Neuronal stem cell (in vitro differentiated cells): ENCODE results near the gene CDH13.

Source experiments
- DNase-seq: peaks from one replicate; pipeline ENCODE4 v3.0.0-alpha.2; 2013; ENCODE audit warnings: low spot score
- H2AFZ ChIP-seq: one replicate; pipeline ENCODE4 v1.6.1; 2013; ENCODE audit warnings: mild to moderate bottlenecking, low read length, inconsistent platforms
- H2AK5ac ChIP-seq: 2 replicates; pipeline ENCODE4 v1.6.1; 2013; ENCODE audit warnings: low read depth, mild to moderate bottlenecking, inconsistent platforms, low read length, moderate library complexity, mixed read lengths
- H2BK120ac ChIP-seq: 2 replicates; pipeline ENCODE4 v1.6.1; 2013; ENCODE audit warnings: low read depth, mild to moderate bottlenecking, inconsistent platforms, low read length, moderate library complexity, mixed read lengths
- H2BK12ac ChIP-seq: one replicate; pipeline ENCODE4 v1.6.1; 2013; ENCODE audit warnings: low read length, inconsistent platforms
- H2BK15ac ChIP-seq: 2 replicates; pipeline ENCODE4 v1.6.1; 2013; ENCODE audit warnings: mild to moderate bottlenecking, low read length, inconsistent platforms, mixed read lengths
- H2BK5ac ChIP-seq: one replicate; pipeline ENCODE4 v1.6.1; 2013; ENCODE audit warnings: inconsistent platforms, mild to moderate bottlenecking, low read length, moderate library complexity
- H3K14ac ChIP-seq: one replicate; pipeline ENCODE4 v1.6.1; 2013; ENCODE audit warnings: low read length, inconsistent platforms
- H3K18ac ChIP-seq: 2 replicates; pipeline ENCODE4 v1.6.1; 2013; ENCODE audit warnings: low read length, inconsistent platforms
- H3K23ac ChIP-seq: 2 replicates; pipeline ENCODE4 v1.6.1; 2013; ENCODE audit warnings: low read depth, mild to moderate bottlenecking, mixed read lengths, low read length, inconsistent platforms; ENCODE audit not compliant: poor library complexity
- H3K27ac ChIP-seq: replicated peaks from 3 replicates; pipeline ENCODE4 v1.5.1; 2013; ENCODE audit warnings: low read length, inconsistent platforms
- H3K27me3 ChIP-seq, 3 experiments: 2 replicates each; pipeline ENCODE4 v1.6.1; 2013; ENCODE audit warnings: low read length in 3 of 3, mild to moderate bottlenecking in 2 of 3, inconsistent platforms in 1 of 3, low read depth in 1 of 3, mixed read lengths in 1 of 3, moderate library complexity in 1 of 3; ENCODE audit not compliant: control insufficient read depth in 3 of 3, insufficient read depth in 3 of 3
- H3K36me3 ChIP-seq, 2 donors: replicated peaks in 1 of 2; 2 replicates each; pipeline ENCODE4 v1.6.1; 2013; ENCODE audit warnings: low read length in 2 of 2; ENCODE audit not compliant: control insufficient read depth in 2 of 2, insufficient read depth in 2 of 2
- H3K4ac ChIP-seq: 2 replicates; pipeline ENCODE4 v1.6.1; 2013; ENCODE audit warnings: inconsistent platforms, mild to moderate bottlenecking, low read length, moderate library complexity
- H3K4me1 ChIP-seq, 2 donors: 1 replicate in 1 of 2; 2 replicates in 1 of 2; pipeline ENCODE4 v1.6.1; 2013; ENCODE audit warnings: low read length in 2 of 2, low read depth in 1 of 2; ENCODE audit not compliant: control insufficient read depth in 2 of 2, insufficient read depth in 1 of 2
- H3K4me2 ChIP-seq: one replicate; pipeline ENCODE4 v1.6.1; 2013; ENCODE audit warnings: mild to moderate bottlenecking, low read length, inconsistent platforms; ENCODE audit not compliant: insufficient read depth, poor library complexity, severe bottlenecking
- H3K4me3 ChIP-seq, 2 donors: 2 replicates each; pipeline ENCODE4 v1.5.1; 2013; ENCODE audit warnings: low read length in 2 of 2, mild to moderate bottlenecking in 2 of 2, inconsistent platforms in 1 of 2, moderate library complexity in 1 of 2
- H3K79me1 ChIP-seq: one replicate; pipeline ENCODE4 v1.6.1; 2013; ENCODE audit warnings: low read depth, mild to moderate bottlenecking, inconsistent platforms, low read length, moderate library complexity
- H3K9ac ChIP-seq: one replicate; pipeline ENCODE4 v1.6.1; 2013; ENCODE audit warnings: mild to moderate bottlenecking, low read depth, low read length, inconsistent platforms; ENCODE audit not compliant: poor library complexity
- H3K9me3 ChIP-seq, 2 donors: replicated peaks in 1 of 2; 2 replicates each; pipeline versions ENCODE3 to v1.6.1; 2013; ENCODE audit warnings: low read length in 2 of 2, mild to moderate bottlenecking in 2 of 2, inconsistent platforms in 1 of 2, low read depth in 1 of 2, mixed read lengths in 1 of 2, moderate library complexity in 1 of 2; ENCODE audit not compliant: control insufficient read depth in 2 of 2, insufficient read depth in 1 of 2
- H4K8ac ChIP-seq: one replicate; pipeline ENCODE4 v1.6.1; 2013; ENCODE audit warnings: low read depth, mild to moderate bottlenecking, inconsistent platforms, low read length, moderate library complexity
- H4K91ac ChIP-seq: one replicate; pipeline ENCODE4 v1.6.1; 2013; ENCODE audit warnings: low read length, low read depth, mild to moderate bottlenecking, inconsistent platforms; ENCODE audit not compliant: poor library complexity
- WGBS, 2 donors: extraction: QIAGEN DNeasy Blood & Tissue Kit; methylation state at CpG; one replicate each; pipeline ENCODE4 v1.1.7; 2013; ENCODE audit warnings: missing lambda C conversion rate in 2 of 2, mixed read lengths in 1 of 2; ENCODE audit not compliant: insufficient read length in 2 of 2, insufficient replicate concordance in 1 of 2; ENCODE audit errors: extremely low coverage in 2 of 2; 5-methylcytosine and 5-hydroxymethylcytosine counted together

The CDH13 gene

DNA sequence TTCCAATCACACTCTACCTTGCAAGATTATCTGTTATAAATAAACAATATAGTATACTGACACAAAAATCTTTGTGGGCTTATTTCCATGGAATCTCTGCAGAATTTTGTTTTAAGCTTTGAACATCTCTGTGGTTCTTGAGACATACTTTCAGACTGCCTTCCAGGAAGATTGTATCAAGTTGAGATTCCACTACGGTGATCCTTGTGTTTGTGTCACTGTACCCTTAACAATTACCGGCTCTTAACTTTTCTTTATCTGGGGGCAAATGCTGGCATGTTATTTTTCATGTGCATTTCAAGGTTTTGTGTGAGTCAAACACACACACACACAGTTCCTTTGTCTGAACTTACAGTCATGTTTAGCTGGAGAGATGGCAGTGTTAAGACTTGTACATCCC lies 708.3 kb downstream of the CDH13 start:
- no peak overlapping the region for H2AFZ ChIP-seq
- H4K8ac ChIP-seq = no peak overlapping the region
- no peak overlapping the region for H3K4me3 ChIP-seq
- no peaks in the 10 kb centered on the region for H3K9me3 ChIP-seq
- no peak overlapping the region for H3K9ac ChIP-seq
- no peak overlapping the region for H4K91ac ChIP-seq
- peaks cover 0 to 2% of the 10 kb centered on the region in 2 donors for H3K4me1 ChIP-seq
- no peaks in the 10 kb centered on the region for H3K79me1 ChIP-seq
- DNase-seq = no peak
- no peak overlapping the region for H3K4ac ChIP-seq
- no CpG with 5 or more reads among the region's 2 CpGs for whole genome bisulfite sequencing, 2 donors
- H3K18ac ChIP-seq = no peak overlapping the region
- H3K4me2 ChIP-seq = no peak overlapping the region
- H3K14ac ChIP-seq = no peak overlapping the region
- H3K27me3 ChIP-seq = no peaks in the 10 kb centered on the region
- H3K27ac ChIP-seq = no peak overlapping the region
- H2BK5ac ChIP-seq = no peak overlapping the region
- no peak overlapping the region for H2BK12ac ChIP-seq
- no peak overlapping the region for H3K23ac ChIP-seq
- no peaks in the 10 kb centered on the region for H3K36me3 ChIP-seq
- H2AK5ac ChIP-seq = no peak overlapping the region
- H2BK15ac ChIP-seq = no peak overlapping the region
- no peak overlapping the region for H2BK120ac ChIP-seq

- Histone ChIP-seq H4K91ac (no peak overlapping the region), H3K27ac (no peak overlapping the region), H3K27me3 (no peaks in the 10 kb centered on the region), H3K4me3 (no peak overlapping the region), H3K9me3 (no peaks in the 10 kb centered on the region), H2BK15ac (no peak overlapping the region), H2BK120ac (no peak overlapping the region), H3K4me1 (peaks cover 0 to 2% of the 10 kb centered on the region in 2 donors), H3K4ac (no peak overlapping the region), H2BK5ac (no peak overlapping the region), H4K8ac (no peak overlapping the region), H3K9ac (no peak overlapping the region), H3K4me2 (no peak overlapping the region), H2BK12ac (no peak overlapping the region), H2AFZ (no peak overlapping the region), H3K23ac (no peak overlapping the region), H3K18ac (no peak overlapping the region), H3K79me1 (no peaks in the 10 kb centered on the region), H2AK5ac (no peak overlapping the region), H3K36me3 (no peaks in the 10 kb centered on the region), H3K14ac (no peak overlapping the region)
- WGBS, 2 donors = no CpG with 5 or more reads among the region's 3 CpGs
- DNase-seq = no peak
These were observed 709.8 kb downstream of the CDH13 start for GRCh38 chr16:83336603-83337002.

DNA sequence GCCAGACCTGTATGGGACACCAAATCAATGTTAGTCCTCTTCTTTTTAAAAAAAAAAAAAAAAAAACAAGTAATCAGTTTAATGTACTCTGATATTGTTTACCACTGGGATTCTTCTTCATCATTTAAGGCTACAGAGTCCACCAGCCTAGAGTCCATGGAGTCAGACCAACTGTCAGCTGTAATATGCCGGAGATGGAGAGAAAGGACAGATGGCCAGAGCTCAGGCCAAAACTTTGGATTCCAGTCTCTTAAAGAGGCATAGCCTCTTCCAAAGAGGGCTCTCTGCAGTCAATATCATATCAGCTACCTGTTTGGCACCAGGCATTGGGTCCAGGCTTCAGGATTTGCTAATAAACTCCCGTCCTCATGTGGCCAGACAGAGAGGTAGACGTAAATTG lies 711.4 kb downstream of the CDH13 start:
- Histone ChIP-seq H2AFZ (no peak overlapping the region), H3K36me3 (no peaks in the 10 kb centered on the region), H2BK12ac (no peak overlapping the region), H3K27ac (no peak overlapping the region), H2BK5ac (no peak overlapping the region), H4K8ac (no peak overlapping the region), H2AK5ac (no peak overlapping the region), H3K4me1 (peaks cover 0 to 2% of the 10 kb centered on the region in 2 donors), H3K18ac (no peak overlapping the region), H4K91ac (no peak overlapping the region), H3K9ac (no peak overlapping the region), H3K4ac (no peak overlapping the region), H3K9me3 (no peaks in the 10 kb centered on the region), H3K27me3 (no peaks in the 10 kb centered on the region), H3K14ac (no peak overlapping the region), H3K23ac (no peak overlapping the region), H3K79me1 (no peaks in the 10 kb centered on the region), H2BK120ac (no peak overlapping the region), H2BK15ac (no peak overlapping the region), H3K4me3 (no peak overlapping the region), H3K4me2 (no peak overlapping the region)
- WGBS, 2 donors = no CpG with 5 or more reads among the region's 3 CpGs
- no peak for DNase-seq

GRCh38 chr16:83338941-83339340 lies 712.2 kb downstream of the CDH13 start:
- Histone ChIP-seq H3K23ac (no peak overlapping the region), H2AK5ac (no peak overlapping the region), H2BK12ac (no peak overlapping the region), H2BK5ac (no peak overlapping the region), H4K8ac (no peak overlapping the region), H3K4me2 (no peak overlapping the region), H3K27me3 (no peaks in the 10 kb centered on the region), H3K36me3 (no peaks in the 10 kb centered on the region), H4K91ac (no peak overlapping the region), H3K14ac (no peak overlapping the region), H3K18ac (no peak overlapping the region), H3K9ac (no peak overlapping the region), H3K4ac (no peak overlapping the region), H3K9me3 (no peaks in the 10 kb centered on the region), H3K4me3 (no peak overlapping the region), H2AFZ (no peak overlapping the region), H2BK120ac (no peak overlapping the region), H3K4me1 (peaks cover 0 to 2% of the 10 kb centered on the region in 2 donors), H3K27ac (no peak overlapping the region), H3K79me1 (no peaks in the 10 kb centered on the region), H2BK15ac (no peak overlapping the region)
- no CpG with 5 or more reads among the region's 2 CpGs for WGBS, 2 donors
- no peak for DNase-seq
